Superior temporal gyrus (tissue), 1 donor: ENCODE results near the gene NTHL1.
A peak's percentile ranks its signal among the peaks of the same experiment; 100 is the strongest.

Source experiments
- DNase-seq: peaks from one replicate; pipeline ENCODE4 v3.0.0-alpha.2; 2016; ENCODE audit errors: extremely low spot score

The NTHL1 gene

DNA sequence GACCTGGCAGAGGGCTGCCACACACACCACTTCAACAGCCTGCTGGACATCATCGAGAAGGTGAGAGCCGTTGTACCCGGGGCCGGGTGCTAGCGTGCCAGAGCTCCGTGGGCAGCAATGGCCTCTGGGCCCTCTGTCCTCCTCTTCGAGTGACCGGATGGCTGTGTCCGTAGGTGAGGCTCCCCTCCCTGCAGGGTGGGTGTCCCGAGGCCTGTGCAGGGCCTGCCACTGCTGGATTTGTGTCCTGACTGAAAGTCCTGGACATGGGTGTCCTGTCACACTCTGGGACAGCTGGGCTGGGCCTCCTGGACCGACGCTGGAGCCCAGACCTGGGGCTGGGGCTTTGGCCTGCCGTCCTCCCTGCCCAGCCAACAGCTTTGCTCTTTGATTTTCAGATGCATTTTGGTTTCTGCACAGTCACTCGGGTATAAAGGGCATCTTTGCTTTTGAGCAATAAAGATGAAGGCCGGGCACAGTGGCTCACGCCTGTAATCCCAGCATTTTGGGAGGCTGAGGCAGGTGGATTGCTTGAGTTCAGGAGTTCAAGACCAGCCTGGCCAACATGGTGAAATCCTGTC lies 16.8 kb upstream of the NTHL1 start:
- DNase-seq: no peak

DNA sequence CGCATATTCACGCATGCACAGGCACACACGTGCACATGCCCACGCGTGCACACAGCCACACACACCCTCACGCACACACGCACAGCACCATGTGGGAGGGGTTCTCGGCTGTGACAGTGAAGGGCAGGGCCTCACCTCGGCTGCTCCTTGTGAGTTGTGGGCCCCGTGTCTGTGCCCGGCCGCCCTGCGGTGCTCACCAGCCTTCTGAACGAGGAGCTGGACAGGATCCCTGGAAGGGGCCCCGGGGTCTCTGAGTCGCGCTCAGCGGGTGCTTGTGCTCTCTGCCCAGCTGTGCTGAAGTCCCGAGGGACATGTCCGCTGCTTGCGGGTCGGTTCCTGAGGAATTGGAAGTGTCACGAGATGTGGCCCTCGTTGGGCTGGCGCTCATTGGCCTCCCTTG lies 16.2 kb upstream of the NTHL1 start:
- DNase-seq: no peak

DNA sequence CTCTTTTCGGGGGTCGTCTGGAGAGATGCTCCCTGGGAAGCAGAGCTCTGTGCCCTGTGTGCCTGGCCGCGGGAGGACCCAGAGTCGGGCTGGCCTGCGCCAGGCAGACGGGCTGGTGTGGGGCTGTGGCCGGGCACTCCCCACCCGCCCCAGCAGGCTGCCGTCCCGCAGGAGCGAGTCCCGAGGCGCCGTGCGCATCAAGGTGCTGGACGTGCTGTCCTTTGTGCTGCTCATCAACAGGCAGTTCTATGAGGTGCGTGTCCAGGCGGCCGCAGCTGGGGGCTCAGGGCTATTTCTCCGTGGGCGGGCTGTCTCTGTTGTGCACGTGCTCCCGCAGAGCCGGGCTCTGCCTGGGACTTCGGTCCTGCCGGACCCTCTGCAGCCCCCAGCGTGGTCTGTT lies 15.2 kb upstream of the NTHL1 start:
- DNase-seq: no peak

GRCh38 chr16:2061526-2061925 lies 13.9 kb upstream of the NTHL1 start:
- DNase-seq: no peak

GRCh38 chr16:2061023-2061422 lies 13.4 kb upstream of the NTHL1 start:
- no peak for DNase-seq

DNA sequence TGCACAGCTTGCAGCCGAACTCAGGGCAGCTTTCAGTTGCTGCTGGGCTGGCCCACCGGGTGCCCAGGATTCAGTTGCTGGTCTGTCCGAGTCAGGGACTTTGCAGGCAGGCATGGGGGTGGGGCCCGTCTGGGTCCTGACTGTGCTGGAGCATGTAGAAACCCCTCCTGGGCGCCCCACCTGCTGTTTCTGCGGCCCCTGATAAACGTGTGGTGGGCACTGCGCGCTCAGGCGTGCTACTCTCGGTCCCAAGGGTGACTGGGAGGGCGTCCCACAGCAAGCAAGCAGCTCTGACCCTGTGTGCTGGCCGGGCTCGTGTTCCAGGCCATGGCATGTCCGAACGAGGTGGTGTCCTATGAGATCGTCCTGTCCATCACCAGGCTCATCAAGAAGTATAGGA lies 12.7 kb upstream of the NTHL1 start:
- no peak for DNase-seq

GRCh38 chr16:2058872-2059271 lies 11.2 kb upstream of the NTHL1 start:
- DNase-seq: no peak

GRCh38 chr16:2058420-2058819 lies 10.8 kb upstream of the NTHL1 start:
- no peak for DNase-seq

- no peak for DNase-seq
Measured at GRCh38 chr16:2057438-2057837, 9.8 kb upstream of the NTHL1 start.

GRCh38 chr16:2056681-2057407 lies 9.2 kb upstream of the NTHL1 start:
- peak; percentile 44 for DNase-seq

DNA sequence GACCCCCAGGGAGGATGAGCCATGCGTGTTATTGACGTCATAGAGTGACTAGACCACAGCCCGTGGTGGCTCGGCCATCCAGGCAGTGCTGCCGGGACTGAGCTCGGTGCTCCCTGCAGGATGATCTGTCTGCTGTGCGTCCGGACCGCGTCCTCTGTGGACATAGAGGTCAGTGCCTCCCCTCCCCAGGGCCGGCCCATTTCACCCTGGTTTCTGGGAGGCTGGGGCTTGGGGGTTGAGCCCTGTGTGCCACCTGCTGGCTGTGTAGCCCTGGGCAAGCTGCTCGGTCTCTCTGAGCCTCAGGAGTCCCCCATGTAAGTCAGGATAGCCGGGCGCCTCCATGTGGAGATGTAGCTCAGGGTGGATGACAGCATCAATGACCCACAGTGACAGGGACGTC lies 8.4 kb upstream of the NTHL1 start:
- DNase-seq: peak; percentile 19

DNA sequence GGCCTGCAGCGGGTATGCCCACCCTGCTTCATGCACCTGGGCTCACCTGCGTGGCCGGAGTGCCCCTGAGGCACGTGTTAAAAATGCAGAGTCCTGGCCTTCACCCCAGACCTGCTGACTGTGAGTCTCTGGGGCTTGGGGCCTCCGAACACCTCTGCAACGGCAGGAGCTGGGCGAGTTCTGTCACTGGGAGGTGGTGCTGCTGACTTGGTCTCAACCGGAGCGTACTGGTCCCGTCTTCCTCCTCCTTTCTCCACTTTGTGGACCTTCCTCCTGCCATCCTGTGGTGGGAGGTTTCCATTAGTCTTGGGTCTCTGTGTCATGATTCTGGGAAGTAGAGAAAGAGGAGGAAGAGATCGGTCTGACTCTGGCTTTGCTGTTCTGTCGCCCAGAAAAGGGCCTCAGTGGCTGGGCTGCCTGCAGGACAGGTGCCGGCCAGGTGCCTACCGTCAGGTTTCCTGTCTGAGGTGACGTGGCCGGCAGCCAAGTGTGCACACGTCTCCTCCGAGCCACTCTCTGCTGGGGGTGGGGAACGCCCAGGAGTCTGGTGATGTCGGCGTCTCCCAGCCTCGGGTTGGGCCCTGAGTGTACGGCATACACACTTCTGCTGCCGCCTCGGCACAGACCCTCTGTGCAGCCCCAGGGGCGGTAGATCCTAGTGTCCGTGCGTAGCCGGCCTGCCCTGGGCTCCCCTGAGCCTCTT lies 7.1 kb upstream of the NTHL1 start:
- no peak for DNase-seq

GRCh38 chr16:2053897-2054296 lies 6.3 kb upstream of the NTHL1 start:
- DNase-seq: no peak

- DNase-seq: no peak
Measured at GRCh38 chr16:2053211-2053610, 5.6 kb upstream of the NTHL1 start.

GRCh38 chr16:2048116-2048543 lies 496 bp upstream of the NTHL1 start:
- no peak for DNase-seq

DNA sequence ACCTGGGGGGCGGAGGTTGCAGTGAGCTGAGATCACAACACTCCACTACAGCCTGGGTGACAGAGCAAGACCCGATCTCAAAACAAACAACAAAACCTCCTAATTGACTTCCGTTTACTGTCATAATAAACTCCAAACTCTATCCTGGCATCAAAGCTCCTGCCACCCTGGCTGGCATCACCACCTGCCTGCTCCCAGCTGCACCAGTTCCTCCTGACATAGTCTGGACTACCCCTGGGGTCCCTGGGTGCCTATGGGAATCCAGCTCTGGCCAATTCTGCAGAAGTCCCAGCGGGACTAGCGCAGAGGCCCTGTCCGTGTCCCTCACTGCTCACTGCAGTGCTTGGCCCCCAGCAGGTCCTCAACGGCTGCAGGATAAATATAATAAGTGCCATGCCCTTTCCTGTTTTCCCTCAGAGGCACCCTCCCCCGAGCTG lies 723 bp downstream of the NTHL1 start:
- no peak for DNase-seq

DNA sequence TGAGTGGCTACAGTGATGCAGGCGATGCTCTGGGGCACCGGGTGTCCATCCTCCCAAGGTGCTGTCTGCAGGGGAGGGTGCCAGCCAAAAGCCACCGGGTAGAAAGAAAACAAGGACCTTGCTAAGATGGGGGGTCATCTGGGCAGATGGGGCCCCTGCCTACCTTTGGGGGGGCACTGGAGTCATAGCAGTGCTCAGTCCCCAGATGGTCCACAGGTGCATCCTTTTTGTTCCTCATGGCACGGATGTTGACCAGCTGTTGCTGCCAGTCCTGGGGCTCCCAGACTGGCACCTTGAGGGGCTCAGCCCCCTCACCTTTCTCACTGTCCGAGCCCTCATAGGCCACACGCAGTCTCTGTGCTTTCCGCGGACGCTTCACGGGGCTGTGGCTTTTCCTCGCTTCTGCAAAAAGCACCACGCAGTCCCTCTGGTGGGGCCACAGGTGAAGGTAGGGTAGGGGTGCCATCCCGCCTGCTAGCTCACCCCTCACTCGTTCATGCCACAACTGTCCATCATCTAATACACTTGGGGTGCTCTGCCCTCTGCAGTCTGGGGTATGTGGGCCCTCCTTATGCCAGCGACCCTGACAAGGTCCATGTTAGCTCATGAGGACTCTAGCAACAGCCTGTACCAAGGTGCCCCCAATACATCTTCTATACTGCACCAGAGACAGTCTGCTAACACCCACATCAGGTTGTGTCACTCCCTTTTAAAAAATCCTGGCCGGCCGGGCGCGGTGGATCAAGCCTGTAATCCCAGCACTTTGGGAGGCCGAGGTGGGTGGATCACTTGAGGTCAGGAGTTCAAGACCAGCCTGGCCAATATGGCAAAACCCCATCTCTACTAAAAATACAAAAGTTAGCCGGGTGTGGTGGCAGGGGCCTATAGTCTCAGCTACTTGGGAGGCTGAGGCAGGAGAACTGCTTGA lies 1.4 kb downstream of the NTHL1 start:
- DNase-seq: no peak

- no peak for DNase-seq
Measured at GRCh38 chr16:2044541-2044940, 3.1 kb downstream of the NTHL1 start.

GRCh38 chr16:2043667-2044451 lies 3.8 kb downstream of the NTHL1 start:
- DNase-seq: peak; percentile 27

GRCh38 chr16:2042986-2043666 lies 4.5 kb downstream of the NTHL1 start:
- no peak for DNase-seq
